OCI-LY7 (cell line): Measurements from ENCODE around the gene C16orf92. TPM values are rescaled to one million over a fixed set of nuclear protein-coding genes. Genes with fewer than 3 reads are reported as not detected.

Experiments used
- BruUV-seq: library from RNA; stranded (reverse); fragments of 400-500 nt; replicated peaks from 2 replicates; lab custom pipeline; 2021; lab: Mats Ljungman, UMichigan
- CTCF ChIA-PET: fragments of 300-600 bp; sonication (Branson Sonifier 250); formaldehyde crosslinking; loops from one replicate; lab custom pipeline; 2022; ENCODE audit warnings: antibody characterized with exemption; ENCODE audit not compliant: unreplicated experiment; lab: Charles Lee
- POLR2A ChIA-PET: fragments of 300-600 bp; sonication (Branson Sonifier 250); formaldehyde crosslinking; loops from one replicate; lab custom pipeline; 2022; ENCODE audit warnings: antibody characterized with exemption; lab: Charles Lee
- DNase-seq: peaks from one replicate; pipeline ENCODE4 v3.0.0-alpha.2; 2015; ENCODE audit warnings: low spot score
- H2AFZ ChIP-seq: fragments of 200-600 bp; sonication (generic), shearing (Covaris generic); 2 replicates; pipeline ENCODE4 v1.6.1; 2014; ENCODE audit warnings: mild to moderate bottlenecking, antibody characterized with exemption, low read length, moderate library complexity
- H3K27ac ChIP-seq: fragments of 200-600 bp; sonication (generic); 2 replicates; pipeline ENCODE4 v1.5.1; 2014; ENCODE audit warnings: mixed run types, low read depth, mild to moderate bottlenecking, moderate library complexity, low read length, inconsistent platforms; ENCODE audit not compliant: poor library complexity, severe bottlenecking
- H3K36me3 ChIP-seq: fragments of 200-600 bp; sonication (generic); 2 replicates; pipeline ENCODE4 v1.6.1; 2014; ENCODE audit warnings: mild to moderate bottlenecking, antibody characterized with exemption, low read length, moderate library complexity, mixed read lengths; ENCODE audit not compliant: insufficient read depth
- H3K4me1 ChIP-seq: fragments of 200-600 bp; sonication (generic); 2 replicates; pipeline ENCODE4 v1.5.1; 2014; ENCODE audit warnings: mild to moderate bottlenecking, low read length; ENCODE audit not compliant: insufficient read depth, poor library complexity, severe bottlenecking
- H3K4me2 ChIP-seq: fragments of 200-600 bp; sonication (generic); 2 replicates; pipeline ENCODE4 v1.6.1; 2014; ENCODE audit warnings: mild to moderate bottlenecking, low read length
- H3K4me3 ChIP-seq: fragments of 200-600 bp; sonication (generic); 2 replicates; pipeline ENCODE4 v1.5.1; 2014; ENCODE audit warnings: mild to moderate bottlenecking, low read depth, low read length; ENCODE audit not compliant: poor library complexity, severe bottlenecking
- H3K79me2 ChIP-seq: fragments of 200-600 bp; sonication (generic); 2 replicates; pipeline ENCODE4 v1.6.1; 2016; ENCODE audit warnings: low read depth, mild to moderate bottlenecking, low read length, moderate library complexity, mixed read lengths; ENCODE audit not compliant: insufficient read depth
- H3K9me2 ChIP-seq: fragments of 200-600 bp; sonication (generic); 2 replicates; pipeline ENCODE4 v1.6.1; 2016; ENCODE audit warnings: mild to moderate bottlenecking, low read length, mixed read lengths; ENCODE audit not compliant: insufficient read depth
- H3K9me3 ChIP-seq: fragments of 200-600 bp; sonication (generic); 2 replicates; pipeline ENCODE4 v1.6.1; 2014; ENCODE audit warnings: mild to moderate bottlenecking, mixed run types, low read length, mixed read lengths
- H4K20me1 ChIP-seq: fragments of 200-600 bp; sonication (generic); 2 replicates; pipeline ENCODE4 v1.6.1; 2014; ENCODE audit warnings: mild to moderate bottlenecking, antibody characterized with exemption, low read length, moderate library complexity, mixed read lengths; ENCODE audit not compliant: insufficient read depth
- EZH2phosphoT487 ChIP-seq: fragments of 200-600 bp; sonication (generic); IDR thresholded peaks from 2 replicates; pipeline ENCODE4 v1.6.1; 2018; ENCODE audit warnings: low read depth, borderline replicate concordance, mild to moderate bottlenecking, mixed run types, antibody characterized with exemption, low read length, moderate library complexity, mixed read lengths
- intact Hi-C: fragments of 100-400 bp; cut with micrococcal nuclease; formaldehyde crosslinking; loops from one replicate; pipeline ENCODE4 v1.10.0; 2022; ENCODE audit not compliant: unreplicated experiment
- total RNA-seq, 2 experiments: library from RNA; depleted of rRNA in 1 of 2; stranded (reverse); fragments of >200 nt in 1 of 2; shearing (Covaris generic) in 1 of 2; gene quantifications; 2 replicates each; pipeline ENCODE4 v1.2.3, GENCODE V29; 2014 to 2022
- TF ChIP-seq, protein P1 (sequence below): fragments of 200-600 bp; sonication (generic); conservative IDR thresholded peaks from 2 replicates; pipeline ENCODE4 v1.5.1; 2014; ENCODE audit warnings: mild to moderate bottlenecking, antibody characterized with exemption, low read length, moderate library complexity, mixed read lengths

The C16orf92 gene
- total RNA-seq, 2 experiments from 2014 or later: not detected

DNA sequence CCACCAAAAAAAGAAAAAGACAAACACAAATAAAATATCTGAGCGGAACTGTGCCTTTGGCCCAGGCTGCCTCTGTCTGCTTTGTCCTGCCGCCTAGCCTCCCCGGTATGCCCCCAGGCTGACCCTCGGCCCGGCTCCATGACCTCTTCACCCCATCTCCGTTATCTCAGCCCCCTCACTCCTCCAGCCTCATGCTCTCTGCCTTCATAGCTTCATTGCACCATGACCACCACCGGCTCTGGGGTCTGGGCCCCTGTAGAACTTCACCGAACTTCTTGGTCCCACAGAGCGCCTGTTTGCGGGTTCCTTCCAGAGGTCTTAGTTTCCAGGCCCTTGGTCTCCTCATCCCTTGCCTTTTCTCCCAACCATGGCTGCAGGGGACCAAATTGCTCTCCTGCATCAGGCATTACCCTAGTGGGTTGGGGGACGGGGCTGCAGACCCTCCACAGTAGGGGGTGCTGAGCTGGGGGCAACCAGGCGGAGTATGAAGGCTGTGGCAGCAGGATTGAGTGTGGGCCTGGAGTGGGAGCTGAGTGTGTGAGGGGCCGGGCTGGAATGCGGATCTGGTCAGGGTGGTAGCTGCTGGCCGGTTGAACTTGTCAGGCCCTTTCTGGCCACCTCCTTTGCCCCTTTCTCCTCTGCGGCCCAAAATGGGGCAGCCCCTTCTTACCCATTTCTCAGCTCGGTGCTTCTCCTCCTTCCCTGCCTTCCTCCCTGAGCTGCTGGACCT is 34.5 kb upstream of the C16orf92 start:
- BruUV-seq: no TSS peak
- no peak for DNase-seq
- peaks cover 97% of the 10 kb centered on the region for H3K36me3 ChIP-seq
- no peaks in the 10 kb centered on the region for H3K9me3 ChIP-seq
- POLR2A ChIA-PET: no interaction called here
- H4K20me1 ChIP-seq: no peaks in the 10 kb centered on the region
- H2AFZ ChIP-seq: no peak overlapping the region
- CTCF ChIA-PET: no interaction called here
- no peaks in the 10 kb centered on the region for H3K9me2 ChIP-seq
- TF ChIP-seq, protein P1, sequence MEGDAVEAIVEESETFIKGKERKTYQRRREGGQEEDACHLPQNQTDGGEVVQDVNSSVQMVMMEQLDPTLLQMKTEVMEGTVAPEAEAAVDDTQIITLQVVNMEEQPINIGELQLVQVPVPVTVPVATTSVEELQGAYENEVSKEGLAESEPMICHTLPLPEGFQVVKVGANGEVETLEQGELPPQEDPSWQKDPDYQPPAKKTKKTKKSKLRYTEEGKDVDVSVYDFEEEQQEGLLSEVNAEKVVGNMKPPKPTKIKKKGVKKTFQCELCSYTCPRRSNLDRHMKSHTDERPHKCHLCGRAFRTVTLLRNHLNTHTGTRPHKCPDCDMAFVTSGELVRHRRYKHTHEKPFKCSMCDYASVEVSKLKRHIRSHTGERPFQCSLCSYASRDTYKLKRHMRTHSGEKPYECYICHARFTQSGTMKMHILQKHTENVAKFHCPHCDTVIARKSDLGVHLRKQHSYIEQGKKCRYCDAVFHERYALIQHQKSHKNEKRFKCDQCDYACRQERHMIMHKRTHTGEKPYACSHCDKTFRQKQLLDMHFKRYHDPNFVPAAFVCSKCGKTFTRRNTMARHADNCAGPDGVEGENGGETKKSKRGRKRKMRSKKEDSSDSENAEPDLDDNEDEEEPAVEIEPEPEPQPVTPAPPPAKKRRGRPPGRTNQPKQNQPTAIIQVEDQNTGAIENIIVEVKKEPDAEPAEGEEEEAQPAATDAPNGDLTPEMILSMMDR: no peak
- no peaks in the 10 kb centered on the region for H3K79me2 ChIP-seq
- intact Hi-C loops: no loop called here
- no peak overlapping the region for H3K4me2 ChIP-seq
- H3K4me3 ChIP-seq: no peak overlapping the region
- H3K27ac ChIP-seq: no peak overlapping the region
- no peaks in the 10 kb centered on the region for H3K4me1 ChIP-seq

DNA sequence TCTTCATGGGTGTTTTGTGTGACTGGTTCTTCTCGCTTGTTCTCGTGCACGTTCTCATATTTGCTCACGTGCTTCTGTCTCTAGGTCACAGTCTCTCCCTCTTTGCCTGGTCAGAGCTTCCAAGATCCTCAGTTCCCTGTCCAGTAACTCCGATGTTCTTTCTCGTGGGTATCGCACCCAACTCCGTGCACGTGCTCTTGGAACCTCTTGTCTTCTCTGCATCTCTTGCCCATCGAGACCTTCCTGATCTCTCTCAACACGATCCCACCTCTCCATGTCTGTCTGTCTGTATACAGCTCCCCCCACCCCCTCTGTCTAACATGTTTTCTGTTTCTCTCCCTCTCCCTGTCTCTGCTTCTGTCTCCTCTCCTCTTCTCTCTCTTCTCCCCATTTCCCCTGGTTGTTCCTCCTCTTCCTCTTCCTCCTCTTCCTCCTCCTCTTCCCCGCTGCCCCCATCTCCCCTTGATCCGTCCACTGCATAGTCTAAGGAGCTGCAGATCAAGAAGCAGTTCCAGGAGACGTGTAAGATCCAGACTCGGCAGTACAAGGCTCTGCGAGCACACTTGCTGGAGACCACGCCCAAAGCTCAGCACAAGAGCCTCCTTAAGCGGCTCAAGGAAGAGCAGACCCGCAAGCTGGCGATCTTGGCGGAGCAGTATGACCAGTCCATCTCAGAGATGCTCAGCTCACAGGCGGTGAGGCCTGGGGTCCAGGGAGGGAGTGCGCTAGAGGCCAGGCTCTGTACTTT is 33.7 kb upstream of the C16orf92 start:
- DNase-seq: no peak
- BruUV-seq: no TSS peak
- no peaks in the 10 kb centered on the region for H3K79me2 ChIP-seq
- H4K20me1 ChIP-seq: no peaks in the 10 kb centered on the region
- intact Hi-C loops: no loop called here
- H3K4me1 ChIP-seq: peaks cover 7% of the 10 kb centered on the region
- no peak overlapping the region for H3K4me3 ChIP-seq
- ChIA-PET POLR2A (no interaction called here), CTCF (no interaction called here)
- H3K36me3 ChIP-seq: peaks cover 97% of the 10 kb centered on the region
- no peak overlapping the region for H2AFZ ChIP-seq
- H3K27ac ChIP-seq: no peak overlapping the region
- H3K9me2 ChIP-seq: no peaks in the 10 kb centered on the region
- TF ChIP-seq, protein P1: no peak
- TF ChIP-seq EZH2phosphoT487: no peak
- H3K9me3 ChIP-seq: no peaks in the 10 kb centered on the region
- H3K4me2 ChIP-seq: no peak overlapping the region

DNA sequence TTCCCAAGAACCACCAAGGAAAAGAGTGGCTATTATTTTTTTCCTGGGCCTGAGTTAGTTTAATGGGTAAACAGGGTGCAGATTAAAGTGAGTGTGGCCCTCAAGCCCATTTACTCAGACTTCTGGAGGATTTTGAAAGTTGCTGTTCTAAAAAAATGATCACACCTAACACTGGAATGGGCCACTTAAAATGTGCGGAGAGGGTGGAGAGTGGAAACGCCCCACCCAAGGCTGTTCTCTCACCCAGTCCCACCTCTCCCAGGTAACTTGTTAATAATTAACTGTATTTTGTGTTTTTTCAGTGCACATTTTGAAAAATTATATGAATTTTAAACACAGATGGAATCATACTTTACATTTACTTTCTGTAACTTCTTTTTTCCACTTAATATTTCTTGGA is 33.0 kb upstream of the C16orf92 start:
- DNase-seq: no peak
- BruUV-seq: no TSS peak
- Histone ChIP-seq H4K20me1 (no peaks in the 10 kb centered on the region), H3K4me2 (no peak overlapping the region), H3K36me3 (peaks cover 89% of the 10 kb centered on the region), H3K4me1 (peaks cover 15% of the 10 kb centered on the region), H3K4me3 (no peak overlapping the region), H3K9me3 (no peaks in the 10 kb centered on the region), H3K9me2 (no peaks in the 10 kb centered on the region), H3K79me2 (no peaks in the 10 kb centered on the region), H3K27ac (no peak overlapping the region), H2AFZ (no peak overlapping the region)
- CTCF ChIA-PET: no interaction called here
- POLR2A ChIA-PET: no interaction called here
- TF ChIP-seq, protein P1: no peak
- TF ChIP-seq EZH2phosphoT487: no peak
- intact Hi-C loops: loop anchor here (10.0 kb wide), 1 partner anchor 385 kb away; the partner anchor contains the start of genes MYL11 and TBC1D10B
